Endothelial cell of umbilical vein (primary cell): ENCODE results near the gene CCT4. TPM values are rescaled to one million over a fixed set of nuclear protein-coding genes. Genes with fewer than 3 reads are reported as not detected.

Source experiments
- BruUV-seq: library from RNA; stranded (reverse); fragments of 400-500 nt; replicated peaks from 2 replicates; lab custom pipeline; 2021; lab: Mats Ljungman, UMichigan
- CTCF ChIA-PET: fragments of 300-600, 350-600 bp; sonication (Branson Sonifier 250); formaldehyde crosslinking; loops from one replicate; lab custom pipeline; 2021; ENCODE audit warnings: antibody characterized with exemption, inconsistent platforms; lab: Charles Lee
- POLR2A ChIA-PET: fragments of 300-600, 350-600 bp; sonication (Branson Sonifier 250); formaldehyde crosslinking; loops from one replicate; lab custom pipeline; 2021; ENCODE audit warnings: antibody characterized with exemption, inconsistent platforms; lab: Charles Lee
- DNase-seq: peaks from one replicate; pipeline ENCODE4 v3.0.0-alpha.2; 2011; ENCODE audit warnings: low read depth, low spot score
- FAIRE-seq: peaks from 2 replicates; lab custom pipeline; 2011; peaks lifted over from hg19 to GRCh38; lab: Jason Lieb, UNC
- H2AFZ ChIP-seq: 2 replicates; pipeline ENCODE4 v1.6.0; 2012; ENCODE audit warnings: low read depth, low read length, control low read depth, inconsistent platforms
- H3K27ac ChIP-seq: 2 replicates; pipeline ENCODE4 v1.5.1; 2011; ENCODE audit warnings: low read depth, mild to moderate bottlenecking, control low read depth, low read length, moderate library complexity; ENCODE audit not compliant: insufficient read depth
- H3K27me3 ChIP-seq, 2 experiments: 2 replicates each; pipeline versions ENCODE4 v1.6.0 to v1.6.1; 2011; ENCODE audit warnings: low read length in 2 of 2, mixed read lengths in 1 of 2; ENCODE audit not compliant: control insufficient read depth in 2 of 2, insufficient read depth in 2 of 2
- H3K36me3 ChIP-seq, 2 experiments: 2 replicates in 1 of 2; 3 replicates in 1 of 2; pipeline ENCODE4 v1.5.1; 2011; ENCODE audit warnings: low read length in 2 of 2, mild to moderate bottlenecking in 1 of 2, moderate library complexity in 1 of 2; ENCODE audit not compliant: control insufficient read depth in 2 of 2, insufficient read depth in 2 of 2; ENCODE audit errors: extremely low read depth in 1 of 2
- H3K4me1 ChIP-seq: 3 replicates; pipeline ENCODE4 v1.5.1; 2011; ENCODE audit warnings: mild to moderate bottlenecking, low read length; ENCODE audit not compliant: control insufficient read depth, insufficient read depth; ENCODE audit errors: extremely low read depth
- H3K4me2 ChIP-seq: 2 replicates; pipeline ENCODE4 v1.6.1; 2011; ENCODE audit warnings: low read length, control low read depth, mixed read lengths; ENCODE audit not compliant: insufficient read depth
- H3K4me3 ChIP-seq, 3 experiments: fragments of 200-600 bp in 1 of 3; sonication (generic), shearing (Covaris generic) in 1 of 3; replicated peaks in 1 of 3; 2 replicates each; pipeline ENCODE4 v1.5.1; 2011 to 2016; ENCODE audit warnings: control low read depth in 3 of 3, low read length in 3 of 3, mild to moderate bottlenecking in 2 of 3, inconsistent platforms in 1 of 3, low read depth in 1 of 3, moderate library complexity in 1 of 3; ENCODE audit not compliant: insufficient read depth in 1 of 3
- H3K79me2 ChIP-seq: 2 replicates; pipeline ENCODE4 v1.6.0; 2012; ENCODE audit warnings: low read length, inconsistent platforms; ENCODE audit not compliant: control insufficient read depth, insufficient read depth
- H3K9ac ChIP-seq: replicated peaks from 2 replicates; pipeline ENCODE3; 2011; ENCODE audit warnings: low read length, control low read depth; ENCODE audit not compliant: insufficient read depth; ENCODE audit errors: extremely low read depth
- H3K9me1 ChIP-seq: replicated peaks from 3 replicates; pipeline ENCODE4 v1.6.0; 2011; ENCODE audit warnings: mild to moderate bottlenecking, low read length; ENCODE audit not compliant: control insufficient read depth, insufficient read depth; ENCODE audit errors: extremely low read depth
- H3K9me3 ChIP-seq: replicated peaks from 2 replicates; pipeline ENCODE4 v1.5.1; 2012; ENCODE audit warnings: low read length, inconsistent platforms; ENCODE audit not compliant: control insufficient read depth, insufficient read depth
- H4K20me1 ChIP-seq: replicated peaks from 2 replicates; pipeline ENCODE3; 2011; ENCODE audit warnings: mild to moderate bottlenecking, low read length; ENCODE audit not compliant: control insufficient read depth, insufficient read depth; ENCODE audit errors: extremely low read depth
- EZH2 ChIP-seq: IDR thresholded peaks from 2 replicates; pipeline ENCODE4 v1.6.1; 2012; ENCODE audit warnings: borderline replicate concordance, low read depth, mild to moderate bottlenecking, moderate library complexity, low read length, inconsistent platforms; ENCODE audit not compliant: severe bottlenecking
- FOS ChIP-seq: IDR thresholded peaks from 2 replicates; pipeline ENCODE4 v1.6.1; 2011; ENCODE audit warnings: mild to moderate bottlenecking, low read length, moderate library complexity, borderline replicate concordance; ENCODE audit not compliant: insufficient read depth
- GATA2 ChIP-seq: IDR thresholded peaks from 2 replicates; pipeline ENCODE4 v1.7.0; 2011; ENCODE audit warnings: low read depth, mild to moderate bottlenecking, moderate library complexity, mixed read lengths, low read length; ENCODE audit not compliant: insufficient read length, insufficient read depth
- JUN ChIP-seq: IDR thresholded peaks from 2 replicates; pipeline ENCODE4 v1.6.1; 2011; ENCODE audit warnings: borderline replicate concordance, low read depth; ENCODE audit not compliant: insufficient read length, insufficient read depth
- MYC ChIP-seq: IDR thresholded peaks from one replicate; pipeline ENCODE4 v1.6.1; 2011; ENCODE audit warnings: mild to moderate bottlenecking, low read depth, low read length
- POLR2A ChIP-seq: IDR thresholded peaks from 2 replicates; pipeline ENCODE4 v1.6.1; 2012; ENCODE audit warnings: low read depth, mild to moderate bottlenecking, control low read depth, low read length
- POLR2AphosphoS5 ChIP-seq: IDR thresholded peaks from 2 replicates; pipeline ENCODE4 v1.6.1; 2012; ENCODE audit warnings: low read depth, mild to moderate bottlenecking, control low read depth, low read length, moderate library complexity; ENCODE audit not compliant: insufficient read depth
- dilution Hi-C: fragments of 300-500 bp; cut with MboI; formaldehyde crosslinking; loops from one replicate; pipeline ENCODE4 v1.15.0; 2019; ENCODE audit warnings: low sequenced_read_pairs; ENCODE audit not compliant: extremely low pct_ligation_motif_present
- intact Hi-C: fragments of 100-400 bp; cut with micrococcal nuclease; formaldehyde crosslinking; loops from one replicate; pipeline ENCODE4 v1.10.0; 2022
- polyA plus RNA-seq, 4 experiments: library from polyadenylated mRNA; depleted of rRNA in 3 of 4; stranded (reverse) in 3 of 4; unstranded in 1 of 4; fragments of >200 nt; gene quantifications; 2 replicates each; pipeline versions ENCODE4 v1.2.1 to v1.2.3, GENCODE V29; 2011 to 2012; ENCODE audit warnings: missing spikeins in 1 of 4
- total RNA-seq: library from RNA; stranded (reverse); gene quantifications from 2 replicates; pipeline ENCODE4 v1.2.3, GENCODE V29; 2021
- TF ChIP-seq, protein P1 (sequence below): IDR thresholded peaks from 2 replicates; pipeline ENCODE4 v1.6.1; 2011; ENCODE audit not compliant: insufficient read depth, insufficient read length

The CCT4 gene
- total and polyA plus RNA-seq, 2 donors (not counting 3 experiments of a cell fraction or from before 2014, with no cell fraction given) = 78.5 to 220 TPM

DNA sequence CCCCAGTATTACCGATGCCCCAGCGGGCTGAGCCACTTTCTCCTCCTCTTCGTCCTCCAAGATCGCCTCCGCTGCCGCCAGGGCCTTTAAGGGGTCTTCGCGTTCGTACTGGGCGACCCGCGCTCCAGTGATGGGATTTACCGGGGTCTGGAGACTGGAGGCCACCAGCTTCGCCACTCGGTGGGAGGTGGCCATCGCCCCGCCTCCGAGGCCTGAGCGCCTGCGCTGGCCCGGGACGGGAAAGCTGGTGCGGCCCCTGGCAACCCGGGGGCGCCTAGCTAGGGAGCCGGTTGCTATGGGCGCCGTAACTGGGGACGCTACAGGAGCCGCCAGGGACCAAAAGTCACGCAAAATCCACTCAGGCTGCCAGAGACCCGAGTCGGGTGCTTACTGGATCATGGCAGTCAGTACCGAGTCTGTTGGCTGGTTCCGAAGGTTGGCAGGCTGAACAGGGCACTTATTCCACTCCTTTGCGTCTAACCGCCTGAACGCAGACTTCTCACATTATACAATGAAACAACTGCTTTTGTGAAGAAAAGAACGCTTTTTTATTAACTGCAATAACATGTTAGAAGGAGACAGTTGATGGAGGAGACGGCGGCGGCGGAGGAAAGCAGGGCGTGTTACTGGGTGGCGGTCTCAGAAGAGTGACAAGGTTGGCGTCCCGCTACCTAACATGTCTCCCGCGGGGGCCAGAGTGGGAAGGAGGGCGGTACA, 34.5 kb downstream of the CCT4 start, which contains the start of gene FAM161A:
TSS of gene FAM161A (minus strand) at position 214 of the 717 bp plus-strand sequence. CDS start at position 195, 19 bp downstream.
- POLR2A ChIA-PET = no interaction called here
- intact Hi-C loops = loop anchor here (1.0 to 10.0 kb wide), 3 partner anchors 35 to 159 kb away; partner anchors contain the start of gene CCT4
- H3K9me3 ChIP-seq = no peaks in the 10 kb centered on the region

More for the DNA sequence above, 34.5 kb downstream of the CCT4 start, which contains the start of gene FAM161A:
- H3K27me3 ChIP-seq = no peaks in the 10 kb centered on the region
- H3K79me2 ChIP-seq = no peaks in the 10 kb centered on the region
- CTCF ChIA-PET = interaction anchor here (1.5 kb wide), 1 partner anchor 11 kb away, joined by 4 read pairs; no protein-coding TSS in a partner anchor
- BruUV-seq = no TSS peak
- peaks cover 5% of the 10 kb centered on the region for H3K4me1 ChIP-seq
- dilution Hi-C loops = no loop called here
- FAIRE-seq (no peak), DNase-seq (peak; percentile 91)
- H3K4me3 ChIP-seq = peak within 1 kb of the TSS; percentile 57 to 93 (median 74)
- peak within 1 kb of the TSS; percentile 43 for H3K27ac ChIP-seq
- H3K9me1 ChIP-seq = no peaks in the 10 kb centered on the region
- H3K36me3 ChIP-seq = no peaks in the 10 kb centered on the region
- H2AFZ ChIP-seq = peak within 1 kb of the TSS; percentile 96
- H3K4me2 ChIP-seq = peak within 1 kb of the TSS; percentile 93
- TF ChIP-seq MYC (no peak), EZH2 (no peak), GATA2 (no peak), FOS (no peak), JUN (no peak), POLR2A (no peak), POLR2AphosphoS5 (peak; percentile 49)
- TF ChIP-seq, protein P1, sequence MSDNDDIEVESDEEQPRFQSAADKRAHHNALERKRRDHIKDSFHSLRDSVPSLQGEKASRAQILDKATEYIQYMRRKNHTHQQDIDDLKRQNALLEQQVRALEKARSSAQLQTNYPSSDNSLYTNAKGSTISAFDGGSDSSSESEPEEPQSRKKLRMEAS = no peak
- H3K9ac ChIP-seq = peak within 1 kb of the TSS; percentile 46
- no peaks in the 10 kb centered on the region for H4K20me1 ChIP-seq
